H1 (cell line): Measurements from ENCODE around the gene OLR1. TPM values are rescaled to one million over a fixed set of nuclear protein-coding genes. Genes with fewer than 3 reads are reported as not detected.

ENCODE experiments used
- CTCF ChIA-PET: fragments of 300-600 bp; sonication (Branson Sonifier 250); formaldehyde crosslinking; loops from one replicate; lab custom pipeline; 2021; ENCODE audit not compliant: partially characterized antibody; lab: Charles Lee
- POLR2A ChIA-PET: fragments of 300-600 bp; sonication (Branson Sonifier 250); formaldehyde crosslinking; loops from one replicate; lab custom pipeline; 2021; ENCODE audit warnings: inconsistent platforms; ENCODE audit not compliant: partially characterized antibody; lab: Charles Lee
- DNase-seq, 2 experiments: peaks; one replicate each; pipeline versions ENCODE4 v3.0.0 to v3.0.0-alpha.2; 2010 to 2022; ENCODE audit warnings: low spot score in 2 of 2, low read depth in 1 of 2, mixed read lengths in 1 of 2
- FAIRE-seq: peaks from 2 replicates; lab custom pipeline; 2011; peaks lifted over from hg19 to GRCh38; lab: Jason Lieb, UNC
- H2AFZ ChIP-seq: 2 replicates; pipeline ENCODE4 v1.8.1; 2012; ENCODE audit warnings: low read length, inconsistent platforms
- H2AK5ac ChIP-seq: 2 replicates; pipeline ENCODE4 v1.6.1; 2013; ENCODE audit warnings: low read depth, low read length
- H2BK120ac ChIP-seq: replicated peaks from 2 replicates; pipeline ENCODE3; 2013; ENCODE audit warnings: low read depth, low read length, inconsistent platforms
- H2BK12ac ChIP-seq: 2 replicates; pipeline ENCODE4 v1.6.1; 2013; ENCODE audit warnings: low read depth, low read length
- H2BK15ac ChIP-seq: 2 replicates; pipeline ENCODE4 v1.6.1; 2013; ENCODE audit warnings: low read length
- H2BK20ac ChIP-seq: 2 replicates; pipeline ENCODE4 v1.6.1; 2013; ENCODE audit warnings: low read length
- H2BK5ac ChIP-seq: 2 replicates; pipeline ENCODE4 v1.6.1; 2013; ENCODE audit warnings: low read depth, low read length
- H3K14ac ChIP-seq: 2 replicates; pipeline ENCODE4 v1.6.1; 2013; ENCODE audit warnings: inconsistent platforms; ENCODE audit not compliant: insufficient read length
- H3K18ac ChIP-seq: 2 replicates; pipeline ENCODE4 v1.6.1; 2013; ENCODE audit warnings: low read length; ENCODE audit errors: extremely low read depth
- H3K23ac ChIP-seq: 2 replicates; pipeline ENCODE4 v1.6.1; 2013; ENCODE audit warnings: inconsistent platforms; ENCODE audit not compliant: insufficient read length
- H3K23me2 ChIP-seq: 2 replicates; pipeline ENCODE4 v1.6.1; 2013; ENCODE audit warnings: low read depth, low read length
- H3K27ac ChIP-seq: 2 replicates; pipeline ENCODE4 v1.6.1; 2011; ENCODE audit warnings: low read depth, low read length, inconsistent platforms
- H3K27me3 ChIP-seq, 4 experiments: replicated peaks in 1 of 4; 1 replicate in 1 of 4; 2 replicates in 3 of 4; pipeline versions ENCODE4 v1.6.1 to v1.8.1; 2011 to 2013; ENCODE audit warnings: low read length in 3 of 4, mild to moderate bottlenecking in 3 of 4, inconsistent platforms in 2 of 4, mixed read lengths in 2 of 4, moderate library complexity in 1 of 4; ENCODE audit not compliant: control insufficient read depth in 3 of 4, insufficient read depth in 3 of 4; ENCODE audit errors: extremely low read depth in 1 of 4
- H3K36me3 ChIP-seq, 4 experiments: 2 replicates each; pipeline versions ENCODE4 v1.6.1 to v1.8.1; 2011 to 2013; ENCODE audit warnings: mild to moderate bottlenecking in 4 of 4, low read length in 3 of 4, moderate library complexity in 2 of 4, control low read depth in 1 of 4, inconsistent platforms in 1 of 4; ENCODE audit not compliant: insufficient read depth in 4 of 4, control insufficient read depth in 2 of 4
- H3K4ac ChIP-seq: replicated peaks from 2 replicates; pipeline ENCODE3; 2013; ENCODE audit warnings: low read length, low read depth, mixed read lengths, inconsistent platforms; ENCODE audit not compliant: insufficient read length
- H3K4me1 ChIP-seq, 4 experiments: replicated peaks in 1 of 4; 1 replicate in 1 of 4; 2 replicates in 3 of 4; pipeline versions ENCODE4 v1.6.1 to v1.8.1; 2011 to 2013; ENCODE audit warnings: low read length in 3 of 4, inconsistent platforms in 2 of 4, mixed read lengths in 1 of 4; ENCODE audit not compliant: insufficient read depth in 4 of 4, control insufficient read depth in 3 of 4
- H3K4me2 ChIP-seq, 2 experiments: 2 replicates each; pipeline versions ENCODE4 v1.6.1 to v1.8.1; 2011 to 2013; ENCODE audit warnings: low read depth in 2 of 2, low read length in 2 of 2, control low read depth in 1 of 2, inconsistent platforms in 1 of 2, mild to moderate bottlenecking in 1 of 2; ENCODE audit not compliant: insufficient read depth in 1 of 2
- H3K4me3 ChIP-seq, 4 experiments: fragments of 200-600, 300-600 bp in 1 of 4; sonication (generic), shearing (Covaris generic), sonication (Bioruptor Twin) in 1 of 4; 2 replicates each; pipeline versions ENCODE4 v1.5.1 to v1.8.1; 2011 to 2016; ENCODE audit warnings: low read length in 4 of 4, low read depth in 3 of 4, control low read depth in 2 of 4, inconsistent platforms in 2 of 4, mild to moderate bottlenecking in 2 of 4, mixed read lengths in 1 of 4, moderate library complexity in 1 of 4; ENCODE audit not compliant: insufficient read depth in 2 of 4; ENCODE audit errors: extremely low read depth in 1 of 4
- H3K56ac ChIP-seq: replicated peaks from 2 replicates; pipeline ENCODE3; 2013; ENCODE audit warnings: low read depth, mild to moderate bottlenecking, mixed read lengths, low read length, inconsistent platforms; ENCODE audit not compliant: insufficient read length
- H3K79me1 ChIP-seq: 2 replicates; pipeline ENCODE4 v1.6.1; 2013; ENCODE audit warnings: low read depth, low read length, control low read depth
- H3K79me2 ChIP-seq, 2 experiments: 2 replicates each; pipeline versions ENCODE4 v1.6.1 to v1.8.1; 2012 to 2013; ENCODE audit warnings: low read length in 2 of 2, mild to moderate bottlenecking in 2 of 2, inconsistent platforms in 1 of 2; ENCODE audit not compliant: insufficient read depth in 2 of 2, control insufficient read depth in 1 of 2
- H3K9ac ChIP-seq, 4 experiments: replicated peaks in 1 of 4; 1 replicate in 1 of 4; 2 replicates in 3 of 4; pipeline versions ENCODE4 v1.6.1 to v1.8.1; 2011 to 2013; ENCODE audit warnings: low read depth in 3 of 4, low read length in 3 of 4, control low read depth in 2 of 4, mild to moderate bottlenecking in 2 of 4, moderate library complexity in 2 of 4, inconsistent platforms in 1 of 4; ENCODE audit errors: extremely low read depth in 1 of 4
- H3K9me3 ChIP-seq, 2 experiments: 2 replicates each; pipeline versions ENCODE4 v1.6.1 to v1.8.1; 2012 to 2013; ENCODE audit warnings: mild to moderate bottlenecking in 2 of 2, moderate library complexity in 2 of 2, control low read depth in 1 of 2, inconsistent platforms in 1 of 2, low read depth in 1 of 2, low read length in 1 of 2, mixed read lengths in 1 of 2; ENCODE audit not compliant: insufficient read depth in 2 of 2
- H4K20me1 ChIP-seq, 2 experiments: replicated peaks in 1 of 2; 2 replicates each; pipeline versions ENCODE3 to v1.8.1; 2011 to 2013; ENCODE audit warnings: inconsistent platforms in 2 of 2, low read length in 2 of 2, mild to moderate bottlenecking in 1 of 2; ENCODE audit not compliant: insufficient read depth in 2 of 2, control insufficient read depth in 1 of 2
- H4K5ac ChIP-seq: 2 replicates; pipeline ENCODE4 v1.6.1; 2013; ENCODE audit warnings: low read length, low read depth, mixed read lengths, inconsistent platforms; ENCODE audit not compliant: insufficient read length
- H4K8ac ChIP-seq: 2 replicates; pipeline ENCODE4 v1.8.0; 2013; ENCODE audit warnings: mild to moderate bottlenecking, moderate library complexity, low read length, inconsistent platforms; ENCODE audit not compliant: insufficient read depth; ENCODE audit errors: extremely low read depth
- H4K91ac ChIP-seq: replicated peaks from 2 replicates; pipeline ENCODE3; 2013; ENCODE audit warnings: low read length, mixed read lengths, inconsistent platforms; ENCODE audit not compliant: insufficient read length
- CBX8 ChIP-seq: fragments of 300-800, 300-1000 bp; sonication (generic); IDR thresholded peaks from 2 replicates; pipeline ENCODE4 v1.7.1; 2016; ENCODE audit warnings: low read depth, low read length, borderline replicate concordance
- CHD2 ChIP-seq: IDR thresholded peaks from 2 replicates; pipeline ENCODE4 v1.6.1; 2012; ENCODE audit warnings: low read length, improper control_type of control experiment
- EZH2 ChIP-seq: fragments of 200-600 bp; sonication (generic); IDR thresholded peaks from 2 replicates; pipeline ENCODE4 v1.7.1; 2012; ENCODE audit warnings: low read depth, mild to moderate bottlenecking, moderate library complexity, low read length, inconsistent platforms; ENCODE audit not compliant: severe bottlenecking
- KDM1A ChIP-seq: fragments of 200-600, 300-600 bp; sonication (generic); IDR thresholded peaks from 2 replicates; pipeline ENCODE4 v1.7.1; 2016; ENCODE audit warnings: mild to moderate bottlenecking, low read length, borderline replicate concordance
- MAX ChIP-seq: IDR thresholded peaks from 2 replicates; pipeline ENCODE4 v1.6.1; 2012; ENCODE audit warnings: inconsistent platforms
- POLR2AphosphoS5 ChIP-seq: IDR thresholded peaks from 2 replicates; pipeline ENCODE4 v1.6.1; 2011; ENCODE audit warnings: low read depth, low read length
- POU5F1 ChIP-seq: IDR thresholded peaks from 2 replicates; pipeline ENCODE4 v1.6.1; 2011; ENCODE audit warnings: low read depth, mild to moderate bottlenecking, low read length, moderate library complexity
- SIX5 ChIP-seq: IDR thresholded peaks from 2 replicates; pipeline ENCODE4 v1.6.1; 2011; ENCODE audit warnings: mild to moderate bottlenecking, low read depth, low read length
- TAF7 ChIP-seq: optimal IDR thresholded peaks from 2 replicates; pipeline ENCODE3; 2011; ENCODE audit warnings: low read depth, mild to moderate bottlenecking, inconsistent platforms, low read length, moderate library complexity, borderline replicate concordance
- TEAD4 ChIP-seq: IDR thresholded peaks from 2 replicates; pipeline ENCODE4 v1.6.1; 2012; ENCODE audit warnings: low read depth, low read length, inconsistent platforms, mixed read lengths
- YY1 ChIP-seq: IDR thresholded peaks from 2 replicates; pipeline ENCODE4 v1.6.1; 2011; ENCODE audit warnings: low read depth, mild to moderate bottlenecking, low read length
- WGBS, 2 experiments: shearing (Covaris generic) in 1 of 2; methylation state at CpG; one replicate each; pipeline versions ENCODE4 v1.1.6 to v1.1.7; 2013 to 2015; ENCODE audit warnings: low lambda C conversion rate in 2 of 2, mixed read lengths in 2 of 2, inconsistent platforms in 1 of 2, low coverage in 1 of 2, missing lambda C conversion rate in 1 of 2; ENCODE audit not compliant: insufficient replicate concordance in 2 of 2, insufficient coverage in 1 of 2, insufficient read length in 1 of 2; ENCODE audit errors: extremely low coverage in 1 of 2, missing lambda C conversion rate in 1 of 2; 5-methylcytosine and 5-hydroxymethylcytosine counted together
- polyA plus RNA-seq, 7 experiments: library from polyadenylated mRNA; depleted of rRNA in 3 of 7; stranded (reverse) in 5 of 7; unstranded in 2 of 7; fragments of >200 nt in 5 of 7; fragments of 200-250 nt in 2 of 7; gene quantifications; 1 replicate in 5 of 7; 2 replicates in 1 of 7; 4 replicates in 1 of 7; pipeline versions ENCODE4 v1.2.1 to v1.2.3, GENCODE V29; 2011 to 2013; ENCODE audit warnings: missing spikeins in 2 of 7, mixed read lengths in 2 of 7
- total RNA-seq: library from RNA; stranded (reverse); fragmentation: NEBNext Ultra II Directional; extraction: Animal tissue kit (Norgen Biotek cat#: 25700); gene quantifications from 2 replicates; pipeline ENCODE4 v1.2.1, GENCODE V29; 2021

The OLR1 gene
- total and polyA plus RNA-seq, 2 of the 8 experiments (the other 6 are each of a cell fraction or from before 2014, with no cell fraction given), result not detected

DNA sequence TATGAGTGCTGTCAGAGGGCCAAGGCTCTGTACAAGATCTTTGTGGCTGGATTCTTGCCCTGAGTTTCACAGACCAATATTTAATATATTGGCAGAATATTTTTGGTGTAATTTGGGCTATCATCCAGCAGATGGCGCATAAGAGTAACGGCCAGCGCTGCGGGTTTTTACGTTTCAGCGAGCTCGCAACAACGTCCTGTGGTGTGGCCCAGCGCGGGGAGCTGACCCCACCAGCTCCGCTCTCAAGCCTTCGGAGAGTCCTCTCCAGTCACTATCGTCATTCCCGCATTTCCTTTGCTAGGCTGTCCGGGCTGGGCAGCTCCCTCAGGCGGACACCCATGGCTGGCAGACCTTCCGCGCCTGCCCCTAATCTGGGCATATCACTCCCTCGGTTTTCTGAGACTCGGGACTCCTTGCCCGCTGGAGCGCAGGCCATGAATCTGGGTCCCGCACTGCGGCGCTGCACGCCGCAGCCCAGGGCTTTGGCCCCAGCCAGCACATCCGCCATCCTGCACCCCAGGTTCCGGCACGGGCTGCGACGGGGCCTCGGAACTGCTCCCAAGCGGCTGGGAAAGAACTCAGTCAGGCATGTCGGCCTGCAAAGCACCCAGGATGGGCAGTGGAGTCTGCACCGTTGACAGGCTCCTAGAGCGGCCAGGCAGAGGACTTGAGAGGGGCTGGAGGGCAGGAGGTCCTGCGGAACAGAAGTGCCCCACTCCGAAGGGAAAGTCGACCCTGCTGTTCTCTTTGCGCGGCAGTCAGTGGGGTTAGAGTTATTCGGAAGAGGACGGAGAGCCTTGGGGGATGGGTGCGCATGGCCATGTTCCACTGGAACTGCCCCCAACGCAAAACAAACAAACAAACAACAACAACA lies 18.4 kb downstream of the OLR1 start:
- peak; percentile 89 for FAIRE-seq
- H3K4me2 ChIP-seq, result peak overlapping the region; percentile 75 to 83
- TF ChIP-seq YY1 (peak; percentile 18; the same call in 1 of the 2 replicates), EZH2 (peak; percentile 19), CHD2 (no peak), CBX8 (no peak), MAX (no peak), POU5F1 (no peak), KDM1A (peak; percentile 67; the same call in 1 of the 2 replicates), TEAD4 (0 out of 2 replicates have a peak, but pooled peaks have one; percentile 5), TAF7 (no peak), POLR2AphosphoS5 (peak; percentile 71), SIX5 (no peak)

More for the DNA sequence above, 18.4 kb downstream of the OLR1 start:
- POLR2A ChIA-PET, result interaction anchor here (0.5 to 2.0 kb wide), 11 partner anchors 10 to 260 kb away, joined by 3 to 14 read pairs (median 4); partner anchors contain the start of genes CLEC7A and GABARAPL1
- no peak overlapping the region for H2BK20ac ChIP-seq
- no peak overlapping the region for H3K23ac ChIP-seq
- peak overlapping the region in 3 of 4 experiments; percentile 14 to 81 (median 77); a peak in 6 of 7 replicates for H3K9ac ChIP-seq
- peak overlapping the region; percentile 47; the same call in 1 of the 2 replicates for H4K8ac ChIP-seq
- 0 out of 2 replicates have a peak overlapping the region, but pooled peaks have one; percentile 55 for H2BK12ac ChIP-seq
- peak overlapping the region; percentile 22 for H4K91ac ChIP-seq
- H3K79me2 ChIP-seq, result no peaks in the 10 kb centered on the region
- peak overlapping the region; percentile 19 for H4K5ac ChIP-seq
- H3K79me1 ChIP-seq, result no peaks in the 10 kb centered on the region
- H3K23me2 ChIP-seq, result peaks cover 5% of the 10 kb centered on the region
- peak overlapping the region; percentile 50 to 70 (median 66) for H3K4me3 ChIP-seq
- peak overlapping the region; percentile 34 for H3K56ac ChIP-seq
- WGBS, 2 experiments, result 2% methylated on average over 44 of the region's 46 CpGs; no CpG with 5 or more reads in 1 of the 2 experiments
- peaks cover 0 to 4% (median 1%) of the 10 kb centered on the region in 4 experiments; a peak in 2 of 7 replicates for H3K4me1 ChIP-seq
- peak overlapping the region; percentile 97 for H2AFZ ChIP-seq
- H3K4ac ChIP-seq, result no peak overlapping the region
- H2BK5ac ChIP-seq, result peak overlapping the region; percentile 80; the same call in 1 of the 2 replicates
- H2BK120ac ChIP-seq, result peak overlapping the region; percentile 2
- H2BK15ac ChIP-seq, result peak overlapping the region; percentile 95
- no peaks in the 10 kb centered on the region for H4K20me1 ChIP-seq
- H3K27me3 ChIP-seq, result no peaks in the 10 kb centered on the region
- peak overlapping the region; percentile 51; the same call in 1 of the 2 replicates for H3K27ac ChIP-seq
- CTCF ChIA-PET, result interaction anchor here (0.6 to 4.5 kb wide), 37 partner anchors 8 to 522 kb away, joined by 3 to 36 read pairs (median 4); partner anchors contain the start of genes CLEC12B and OLR1
- no peaks in the 10 kb centered on the region for H3K9me3 ChIP-seq
- peak overlapping the region; percentile 95 for H3K18ac ChIP-seq
- peak; percentile 61 to 82 for DNase-seq
- H2AK5ac ChIP-seq, result no peak overlapping the region
- no peak overlapping the region for H3K14ac ChIP-seq
- no peaks in the 10 kb centered on the region for H3K36me3 ChIP-seq
